OCI-LY1 (cell line): Measurements from ENCODE around the gene KCNMB4.

Experiments used
- EZH2 ChIP-seq: fragments of 200-600 bp; sonication (generic), shearing (Covaris generic); IDR thresholded peaks from 2 replicates; pipeline ENCODE4 v1.8.0; 2017; ENCODE audit warnings: borderline replicate concordance, mixed run types, mild to moderate bottlenecking, antibody characterized with exemption, low read length, moderate library complexity, mixed read lengths
- TF ChIP-seq, protein P1 (sequence below): fragments of 200-600 bp; sonication (generic), shearing (Covaris generic); IDR thresholded peaks from 2 replicates; pipeline ENCODE4 v1.5.1; 2017; ENCODE audit warnings: mild to moderate bottlenecking, antibody characterized with exemption, low read length, moderate library complexity, mixed read lengths

DNA sequence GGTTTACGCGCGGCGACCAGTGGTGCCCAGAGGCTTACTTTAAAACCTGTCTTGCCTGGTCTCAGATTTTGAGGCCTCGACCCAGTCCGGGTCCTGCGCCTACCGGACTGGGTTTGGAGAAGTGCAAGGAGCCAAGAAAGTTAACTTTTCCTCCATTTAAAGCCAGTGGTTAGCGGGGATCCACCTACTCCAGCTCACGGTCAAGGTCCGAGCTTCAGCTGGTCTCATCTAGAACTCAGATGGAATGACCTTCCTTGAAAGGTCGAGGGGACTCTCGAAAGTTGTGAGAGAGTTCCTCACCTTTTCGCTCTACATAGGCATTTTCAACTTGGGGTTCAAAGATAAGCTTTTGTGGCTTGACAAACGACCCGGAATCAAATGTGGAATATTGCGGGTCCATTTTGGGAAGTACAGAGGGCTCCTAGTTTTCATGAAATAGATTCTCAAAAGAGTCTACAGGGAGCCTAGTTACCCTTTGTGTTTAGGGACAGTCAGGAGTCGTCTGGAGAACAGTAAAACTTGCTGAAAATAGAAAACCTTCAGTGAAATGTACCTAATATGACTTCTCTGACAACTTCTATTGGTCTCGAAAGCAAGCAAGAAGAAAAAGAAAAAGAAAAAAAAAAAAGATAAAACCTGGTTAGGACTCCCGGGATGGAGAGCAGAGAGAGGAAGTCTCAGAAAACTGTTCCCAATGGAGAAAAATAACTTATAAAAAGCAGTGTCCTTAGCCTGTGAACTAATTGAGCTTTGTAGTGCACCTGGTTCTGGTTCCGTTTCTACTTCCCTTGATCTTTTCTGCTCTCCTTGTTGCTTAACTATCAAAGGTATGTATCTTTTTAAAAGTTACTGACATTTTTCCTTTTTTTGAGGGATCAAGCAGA is 1.4 kb downstream of the KCNMB4 start:
- TF ChIP-seq, protein P1, sequence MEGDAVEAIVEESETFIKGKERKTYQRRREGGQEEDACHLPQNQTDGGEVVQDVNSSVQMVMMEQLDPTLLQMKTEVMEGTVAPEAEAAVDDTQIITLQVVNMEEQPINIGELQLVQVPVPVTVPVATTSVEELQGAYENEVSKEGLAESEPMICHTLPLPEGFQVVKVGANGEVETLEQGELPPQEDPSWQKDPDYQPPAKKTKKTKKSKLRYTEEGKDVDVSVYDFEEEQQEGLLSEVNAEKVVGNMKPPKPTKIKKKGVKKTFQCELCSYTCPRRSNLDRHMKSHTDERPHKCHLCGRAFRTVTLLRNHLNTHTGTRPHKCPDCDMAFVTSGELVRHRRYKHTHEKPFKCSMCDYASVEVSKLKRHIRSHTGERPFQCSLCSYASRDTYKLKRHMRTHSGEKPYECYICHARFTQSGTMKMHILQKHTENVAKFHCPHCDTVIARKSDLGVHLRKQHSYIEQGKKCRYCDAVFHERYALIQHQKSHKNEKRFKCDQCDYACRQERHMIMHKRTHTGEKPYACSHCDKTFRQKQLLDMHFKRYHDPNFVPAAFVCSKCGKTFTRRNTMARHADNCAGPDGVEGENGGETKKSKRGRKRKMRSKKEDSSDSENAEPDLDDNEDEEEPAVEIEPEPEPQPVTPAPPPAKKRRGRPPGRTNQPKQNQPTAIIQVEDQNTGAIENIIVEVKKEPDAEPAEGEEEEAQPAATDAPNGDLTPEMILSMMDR, result no peak
- TF ChIP-seq EZH2, result no peak
